ENCODE data around the gene ADGRA1.
"Not testable (repeated sequence)": the region's sequence is repeated elsewhere in the genome, so short reads cannot be mapped to it uniquely, and the experiment has no call there.

ADGRA1 gene

DNA sequence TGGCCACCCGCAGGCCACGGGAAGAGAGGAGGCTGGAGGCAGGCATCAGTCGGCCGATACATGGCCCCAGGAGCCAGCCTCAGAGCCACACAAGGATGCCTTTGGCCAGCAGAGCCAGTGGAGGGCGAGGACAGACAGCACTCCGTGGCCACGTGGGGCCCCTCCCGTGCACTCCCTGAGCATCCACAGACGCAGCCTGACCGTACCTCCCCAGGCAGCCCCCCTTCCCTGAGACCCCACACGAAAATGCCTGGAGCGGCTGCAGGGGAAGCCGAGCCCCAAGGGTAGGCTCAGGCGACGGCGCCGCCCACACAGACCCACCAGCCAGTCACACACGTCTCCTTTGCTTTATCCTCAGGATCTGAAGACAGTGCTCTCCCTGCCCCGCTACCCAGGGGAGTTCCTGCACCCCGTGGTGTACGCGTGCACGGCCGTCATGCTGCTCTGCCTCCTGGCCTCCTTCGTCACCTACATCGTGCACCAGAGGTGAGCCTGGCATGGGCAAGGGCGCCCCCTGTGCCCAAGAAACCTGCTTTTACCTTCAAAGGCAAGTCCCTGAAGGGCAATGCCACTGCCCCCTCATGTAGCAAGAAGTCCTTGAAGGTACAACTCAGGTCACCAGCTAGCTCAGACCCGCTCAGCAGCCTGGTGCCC is 9.0 kb downstream of the ADGRA1 start:
- DNase-seq (ENCODE audit: low read depth in 2 of 2) = no peak

DNA sequence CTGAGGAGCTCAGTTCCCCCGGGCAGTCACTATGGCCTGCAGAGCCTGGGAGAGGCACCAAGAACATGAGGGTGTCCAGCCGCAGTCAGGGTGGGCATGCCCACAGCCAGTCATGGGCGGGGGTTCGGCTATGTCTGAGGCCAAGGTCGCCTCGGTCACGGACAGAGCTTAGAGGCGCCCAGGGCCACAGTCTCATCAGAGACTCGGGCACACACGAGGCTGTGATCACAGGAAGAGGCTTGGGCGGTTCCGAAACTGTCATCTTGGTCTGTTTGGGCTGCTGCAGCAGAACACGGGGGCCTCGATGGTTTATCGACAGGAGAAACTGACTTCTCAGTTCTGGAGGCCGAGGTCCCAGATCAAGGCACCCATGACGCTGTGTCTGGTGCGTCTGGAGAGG is 9.7 kb downstream of the ADGRA1 start:
- no peak for DNase-seq (ENCODE audit: low read depth in 2 of 2)

DNA sequence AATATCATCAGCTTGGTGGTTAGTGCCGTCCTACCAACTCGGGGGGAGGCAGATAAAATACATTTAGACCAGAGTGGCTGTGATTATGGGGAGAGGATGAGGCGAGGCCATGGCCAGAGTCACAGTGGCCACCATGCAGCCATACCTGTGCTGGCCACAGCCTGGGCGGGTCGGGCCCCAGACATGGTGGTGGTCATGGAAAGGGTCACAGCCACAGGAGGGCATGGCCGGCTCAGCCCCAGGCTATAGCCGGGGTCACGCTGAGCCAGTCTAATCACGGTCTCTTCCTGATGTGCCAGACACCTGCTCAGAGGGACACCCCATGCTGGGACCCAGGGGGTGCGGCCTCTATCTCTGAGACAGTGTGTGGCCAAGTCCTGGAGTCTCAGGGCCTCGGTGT is 10.2 kb downstream of the ADGRA1 start:
- DNase-seq (ENCODE audit: low read depth in 2 of 2) = no peak

DNA sequence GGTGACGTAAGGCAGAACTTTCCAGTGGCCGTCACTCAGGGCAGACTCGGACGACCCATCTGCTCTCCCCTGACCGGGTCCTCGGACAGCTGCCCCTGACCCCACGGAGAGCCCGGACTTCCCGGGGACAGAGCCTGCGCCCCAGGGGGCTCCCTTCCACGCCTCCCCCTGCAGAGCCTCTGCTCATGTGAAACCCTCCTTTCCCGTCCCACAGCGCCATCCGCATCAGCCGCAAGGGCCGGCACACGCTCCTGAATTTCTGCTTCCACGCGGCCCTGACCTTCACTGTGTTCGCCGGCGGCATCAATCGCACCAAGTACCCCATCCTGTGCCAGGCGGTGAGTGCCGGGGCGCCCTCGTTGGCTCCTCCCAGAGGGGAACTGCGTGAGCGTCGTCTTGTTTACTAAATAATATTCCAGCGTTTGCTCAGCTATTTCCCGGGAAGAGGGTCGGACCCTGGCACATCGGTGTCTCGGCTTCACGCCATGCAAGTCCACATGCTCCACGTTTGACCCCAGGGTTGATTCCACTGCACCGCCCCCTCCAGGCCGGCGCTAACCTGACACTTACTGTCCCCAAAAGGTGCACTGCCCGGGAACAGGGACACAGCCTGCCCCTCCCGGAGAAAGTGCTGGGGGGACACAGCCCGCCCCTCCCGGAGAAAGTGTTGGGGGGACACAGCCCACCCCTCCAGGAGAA is 10.9 kb downstream of the ADGRA1 start:
- no peak for DNase-seq (ENCODE audit: low read depth in 2 of 2)

DNA sequence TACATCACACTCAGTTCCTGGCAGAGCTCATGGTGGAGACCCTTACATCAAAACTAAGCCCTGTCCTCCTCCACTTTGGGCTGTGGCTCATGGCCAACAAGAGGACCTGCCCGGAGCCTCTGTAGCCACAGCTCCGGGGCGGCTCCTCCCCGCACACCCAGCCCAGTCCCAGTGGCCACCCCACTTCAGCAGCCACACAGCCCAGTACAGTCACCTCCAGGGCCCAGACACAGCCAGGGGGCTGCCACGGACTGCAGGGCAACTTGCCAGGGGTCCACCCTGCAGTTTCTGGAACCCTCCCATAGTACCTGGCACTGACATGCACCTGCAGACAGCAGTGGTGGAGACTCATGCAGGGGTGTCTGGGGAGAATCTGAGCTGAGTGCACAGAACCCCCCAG is 11.8 kb downstream of the ADGRA1 start:
- no peak for DNase-seq (ENCODE audit: low read depth in 2 of 2)

DNA sequence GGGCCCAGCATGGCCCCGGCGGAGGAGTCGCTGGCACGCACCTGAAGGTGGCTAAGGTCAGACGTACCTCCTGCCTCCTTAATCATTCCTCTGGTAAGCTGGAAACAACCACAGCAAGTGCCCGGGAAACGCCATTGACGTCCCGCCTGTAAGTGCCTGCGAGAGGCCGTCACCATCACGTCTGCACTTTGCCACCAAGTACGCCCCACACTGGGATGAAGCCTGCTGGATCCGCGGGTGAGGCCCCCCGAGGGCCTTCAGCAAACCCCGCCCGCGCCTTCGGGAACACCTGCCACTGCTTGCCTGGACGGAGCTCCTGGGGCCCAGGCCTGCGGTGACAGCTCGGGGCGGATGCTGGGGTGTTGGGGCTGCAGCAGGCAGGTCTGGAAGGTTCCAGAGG is 12.5 kb downstream of the ADGRA1 start:
- DNase-seq (ENCODE audit: low read depth in 2 of 2) = no peak

- DNase-seq (ENCODE audit: low read depth in 2 of 2) = no peak
Observed at GRCh38 chr10:133100706-133101415, 13.1 kb downstream of the ADGRA1 start.

DNA sequence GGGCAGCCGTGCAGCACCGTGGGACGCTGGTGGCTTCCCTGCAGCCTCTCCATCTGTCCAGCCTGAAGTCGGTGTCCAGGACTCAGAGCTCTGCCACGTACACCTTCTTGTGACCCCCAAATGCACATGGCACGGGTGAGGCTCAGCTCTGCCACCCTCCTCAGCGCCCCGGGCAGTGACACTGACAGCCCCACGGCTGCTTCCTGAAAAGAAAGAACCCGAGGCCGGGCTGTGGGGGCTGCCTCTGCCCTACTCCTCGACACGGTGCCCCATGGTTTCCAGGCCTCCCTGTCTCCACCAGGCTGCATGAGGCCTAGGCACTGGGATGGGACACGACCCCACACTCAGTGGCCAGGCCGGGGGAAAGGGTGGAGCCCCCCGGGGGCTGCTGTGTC is 13.7 kb downstream of the ADGRA1 start:
- no peak for DNase-seq (ENCODE audit: low read depth in 2 of 2)

DNA sequence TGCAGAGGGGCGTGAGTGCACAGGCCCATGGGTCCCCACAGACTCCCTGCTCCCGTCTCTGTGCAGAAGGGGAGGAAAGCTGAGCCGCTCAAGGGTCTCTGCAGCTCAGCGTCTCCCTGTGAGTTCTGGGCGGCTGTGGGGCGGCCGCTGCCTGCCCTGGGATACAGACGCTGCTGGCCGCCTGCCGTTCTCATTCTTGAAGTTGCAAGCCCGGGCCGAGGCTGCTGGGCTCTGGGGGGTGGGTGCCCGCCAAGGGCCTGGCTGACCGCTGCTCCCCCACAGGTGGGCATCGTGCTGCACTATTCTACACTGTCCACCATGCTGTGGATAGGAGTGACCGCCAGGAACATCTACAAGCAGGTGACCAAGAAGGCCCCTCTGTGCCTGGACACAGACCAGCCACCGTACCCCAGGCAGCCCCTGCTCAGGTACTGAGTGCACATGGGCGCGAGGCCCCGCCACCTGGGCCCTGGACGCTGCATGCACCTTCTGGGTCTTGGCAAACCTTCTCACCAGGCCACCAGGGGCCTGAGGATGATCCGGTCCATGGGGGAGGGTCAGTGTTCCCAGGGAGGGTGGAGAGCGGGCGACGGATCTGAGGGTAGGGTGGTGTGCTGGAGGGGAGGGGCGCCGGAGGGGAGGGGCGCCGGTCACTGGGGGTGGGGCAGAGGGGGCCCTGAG is 14.8 kb downstream of the ADGRA1 start:
- DNase-seq (ENCODE audit: low read depth in 2 of 2) = no peak

DNA sequence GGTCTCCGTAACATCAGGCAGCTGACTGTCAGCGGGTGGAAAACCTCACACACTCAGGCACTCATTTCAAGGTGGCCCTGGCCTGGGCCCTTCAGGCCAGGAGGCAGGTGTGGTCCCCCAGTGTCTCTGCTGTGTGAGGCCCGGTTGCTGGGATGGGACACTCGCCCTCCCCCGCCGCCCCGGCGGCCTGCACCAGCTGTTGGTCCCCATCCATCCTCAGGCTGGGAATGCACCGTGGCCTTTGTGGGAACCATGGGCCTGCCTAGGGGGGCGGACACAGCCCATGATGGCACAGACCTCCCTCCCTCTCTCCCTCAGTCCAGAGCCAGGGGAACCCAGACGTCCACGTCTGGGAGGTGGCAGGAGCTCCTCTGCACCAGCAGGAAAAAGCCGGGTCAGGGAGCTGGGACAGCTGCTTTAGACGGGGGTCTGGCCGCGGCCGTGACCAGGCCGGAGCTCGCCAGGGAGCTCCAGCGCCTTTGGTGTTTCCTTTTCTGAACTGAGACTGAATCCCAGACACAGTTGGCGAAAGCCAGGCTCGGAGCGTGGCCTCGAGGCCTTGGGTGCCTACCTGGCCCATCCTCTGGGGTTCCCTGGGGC is 15.7 kb downstream of the ADGRA1 start:
- DNase-seq (ENCODE audit: low read depth in 2 of 2) = no peak

- no peak for DNase-seq (ENCODE audit: low read depth in 2 of 2)
Observed at GRCh38 chr10:133104068-133104962, 16.6 kb downstream of the ADGRA1 start.

DNA sequence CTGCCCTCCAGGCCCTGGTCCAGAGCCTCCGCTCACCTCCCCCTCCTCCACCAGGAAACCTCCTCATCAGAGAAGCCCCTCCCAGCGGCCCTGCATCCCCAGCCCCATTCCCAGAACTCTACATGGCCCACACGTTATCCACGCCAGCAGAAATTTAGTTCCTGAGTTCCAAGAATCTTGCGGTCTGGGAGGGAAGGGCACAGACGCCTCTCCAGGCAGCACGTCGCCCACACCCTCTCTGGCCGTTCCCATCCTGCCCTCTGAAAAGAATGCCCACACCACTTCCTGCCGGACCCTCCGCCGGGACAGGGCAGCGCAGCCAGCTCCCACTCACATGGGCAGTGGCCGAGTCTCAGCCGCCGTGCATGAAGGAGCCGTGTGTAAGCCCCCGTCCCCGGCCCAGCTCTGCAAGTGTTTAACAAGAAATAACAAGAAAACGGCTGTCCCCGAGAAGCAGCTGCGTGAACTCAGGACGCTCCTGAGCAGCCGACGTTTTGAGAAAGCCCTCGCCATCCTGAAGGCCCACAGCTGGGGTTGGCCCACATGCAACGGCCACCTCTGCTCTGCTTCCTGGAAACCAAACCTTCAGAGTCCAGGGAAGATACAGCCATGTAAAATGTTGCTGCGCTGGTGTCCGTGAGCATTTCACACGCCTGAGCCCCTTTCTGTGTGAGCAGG is 17.4 kb downstream of the ADGRA1 start:
- no peak for DNase-seq (ENCODE audit: low read depth in 2 of 2)

- DNase-seq (ENCODE audit: low read depth in 2 of 2) = no peak
Observed at GRCh38 chr10:133105686-133106390, 18.1 kb downstream of the ADGRA1 start.

DNA sequence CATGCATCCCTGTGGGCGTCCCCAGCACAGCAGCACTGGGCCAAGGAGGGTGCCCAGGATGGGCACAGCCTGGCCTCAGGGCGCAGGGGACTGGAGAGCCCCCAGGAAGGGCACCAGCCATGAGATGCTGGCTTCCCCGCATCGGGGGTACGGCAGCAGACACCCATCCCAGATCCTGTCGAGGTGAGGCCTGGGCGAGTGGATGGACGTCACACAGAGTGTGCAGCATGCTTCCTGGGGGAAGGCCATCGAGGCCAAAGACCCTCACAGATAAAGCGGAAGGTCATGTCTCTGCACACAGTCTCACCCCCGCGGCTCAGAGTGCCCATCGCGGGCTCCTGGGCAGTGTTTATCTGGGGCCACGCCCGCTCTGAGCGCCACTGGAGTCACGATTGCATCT is 18.8 kb downstream of the ADGRA1 start:
- DNase-seq (ENCODE audit: low read depth in 2 of 2) = no peak

DNA sequence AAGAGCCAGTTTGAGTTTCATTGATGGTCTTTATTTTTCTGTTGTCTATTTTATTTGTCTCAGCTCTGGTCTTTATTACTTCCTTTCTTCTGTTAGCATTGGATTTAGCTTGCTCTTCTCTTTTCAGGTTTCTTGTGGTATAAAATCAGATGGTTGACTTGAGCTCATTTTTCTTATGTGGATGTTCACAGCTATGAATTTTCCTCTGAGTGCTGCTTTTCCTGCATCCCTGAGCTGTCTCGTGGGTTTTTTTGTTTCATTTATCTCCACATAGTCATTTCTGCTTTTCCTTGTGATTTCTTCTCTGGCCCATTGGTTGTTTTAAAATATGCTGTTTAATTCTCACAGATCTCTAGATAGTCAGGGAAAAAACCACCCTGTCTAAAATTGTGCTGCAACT is 19.7 kb downstream of the ADGRA1 start:
- DNase-seq (ENCODE audit: low read depth in 2 of 2) = no peak

DNA sequence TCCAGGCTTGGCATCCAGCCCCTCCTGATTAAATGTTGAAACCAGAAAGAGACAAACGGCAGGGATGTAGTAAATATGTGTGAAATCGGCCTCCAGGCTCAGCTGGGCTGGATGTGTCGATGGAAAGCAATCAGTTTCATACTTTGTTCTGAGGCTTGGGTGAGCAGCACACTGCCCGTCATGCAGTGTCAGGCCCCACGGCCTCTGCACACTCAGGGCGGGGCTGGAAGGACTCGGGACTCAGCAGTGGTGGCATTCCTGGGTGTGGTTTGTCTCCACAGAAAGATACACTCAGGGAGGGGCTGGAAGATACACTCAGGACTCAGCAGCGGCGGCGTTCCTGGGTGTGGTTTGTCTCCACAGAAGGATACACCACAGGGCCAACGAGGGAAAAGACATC is 22.0 kb downstream of the ADGRA1 start:
- DNase-seq (ENCODE audit: low read depth in 2 of 2) = no peak

DNA sequence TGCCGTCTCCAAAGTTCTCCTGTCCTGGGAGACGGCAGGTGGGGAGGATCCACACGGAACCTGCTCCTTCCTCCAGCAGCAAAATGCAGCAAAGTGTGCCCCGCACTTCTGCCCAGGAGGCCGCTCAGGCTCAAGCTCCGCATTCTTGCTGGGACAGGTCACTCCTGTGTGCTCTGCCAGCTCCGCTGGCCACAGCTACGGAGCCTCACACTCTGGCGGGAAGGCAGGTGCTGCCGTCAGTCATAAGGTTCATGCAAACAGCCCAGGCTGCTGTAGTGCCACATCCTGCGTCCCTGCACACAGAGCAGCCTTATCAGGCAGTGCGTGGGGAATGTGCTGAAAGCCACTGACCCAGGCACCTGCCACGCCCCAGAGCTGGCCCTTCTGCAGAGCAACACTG is 22.4 kb downstream of the ADGRA1 start:
- DNase-seq (ENCODE audit: low read depth in 2 of 2) = no peak

- no peak for DNase-seq (ENCODE audit: low read depth in 2 of 2)
Observed at GRCh38 chr10:133110609-133111275, 23.0 kb downstream of the ADGRA1 start.

- DNase-seq (ENCODE audit: low read depth in 2 of 2) = not testable (repeated sequence)
Observed at GRCh38 chr10:133111640-133112039, 23.9 kb downstream of the ADGRA1 start.
